Measurements from ENCODE around the gene PLAAT2. TPM values are rescaled to one million over a fixed set of nuclear protein-coding genes. Genes with fewer than 3 reads are reported as not detected.
A peak's percentile ranks its signal among the peaks of the same experiment; 100 is the strongest.
"Not testable (repeated sequence)": the region's sequence is repeated elsewhere in the genome, so short reads cannot be mapped to it uniquely, and the experiment has no call there.

The PLAAT2 gene
- total RNA-seq, 1 experiment from 2014 or later = 7.3 TPM

DNA sequence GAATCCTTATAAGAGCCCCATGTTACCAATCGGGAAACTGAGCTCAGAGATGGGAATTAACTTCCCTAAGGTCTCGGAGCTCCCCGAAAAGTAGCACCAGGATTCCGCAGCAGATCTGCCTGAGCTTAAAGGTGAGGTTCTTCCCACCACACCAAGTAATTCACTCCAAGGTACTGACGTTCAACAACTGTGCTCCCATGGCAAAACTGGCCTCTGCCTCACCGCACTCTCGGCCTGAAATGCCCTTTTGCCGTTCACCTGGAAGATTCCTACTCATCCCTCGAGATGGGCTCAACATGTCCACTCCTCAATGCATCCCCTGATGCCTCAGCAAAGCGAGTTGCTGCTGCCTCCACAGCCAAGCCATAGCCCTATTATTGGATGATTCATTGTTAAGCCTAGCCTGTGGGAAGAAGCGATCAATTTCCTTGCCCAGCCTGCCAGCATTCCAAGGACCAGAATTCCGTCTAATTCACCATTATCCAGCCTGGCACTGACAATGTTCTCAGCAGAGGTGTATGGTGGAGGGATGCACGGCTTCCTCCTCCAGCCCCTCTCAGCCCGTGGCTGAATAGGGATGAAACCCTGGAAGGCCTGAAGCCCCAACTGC lies 46.9 kb upstream of the PLAAT2 start:
- peak overlapping the region; percentile 92 for H3K27ac Mint-ChIP-seq (ENCODE audit: unreplicated experiment)
- CTCF ChIA-PET = interaction anchor here (1.3 kb wide), 1 partner anchor 13 kb away, joined by 3 read pairs; no protein-coding TSS in a partner anchor
- peak; percentile 36 for DNase-seq
- TF ChIP-seq, protein P1, sequence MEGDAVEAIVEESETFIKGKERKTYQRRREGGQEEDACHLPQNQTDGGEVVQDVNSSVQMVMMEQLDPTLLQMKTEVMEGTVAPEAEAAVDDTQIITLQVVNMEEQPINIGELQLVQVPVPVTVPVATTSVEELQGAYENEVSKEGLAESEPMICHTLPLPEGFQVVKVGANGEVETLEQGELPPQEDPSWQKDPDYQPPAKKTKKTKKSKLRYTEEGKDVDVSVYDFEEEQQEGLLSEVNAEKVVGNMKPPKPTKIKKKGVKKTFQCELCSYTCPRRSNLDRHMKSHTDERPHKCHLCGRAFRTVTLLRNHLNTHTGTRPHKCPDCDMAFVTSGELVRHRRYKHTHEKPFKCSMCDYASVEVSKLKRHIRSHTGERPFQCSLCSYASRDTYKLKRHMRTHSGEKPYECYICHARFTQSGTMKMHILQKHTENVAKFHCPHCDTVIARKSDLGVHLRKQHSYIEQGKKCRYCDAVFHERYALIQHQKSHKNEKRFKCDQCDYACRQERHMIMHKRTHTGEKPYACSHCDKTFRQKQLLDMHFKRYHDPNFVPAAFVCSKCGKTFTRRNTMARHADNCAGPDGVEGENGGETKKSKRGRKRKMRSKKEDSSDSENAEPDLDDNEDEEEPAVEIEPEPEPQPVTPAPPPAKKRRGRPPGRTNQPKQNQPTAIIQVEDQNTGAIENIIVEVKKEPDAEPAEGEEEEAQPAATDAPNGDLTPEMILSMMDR (IDR thresholded peaks at IDR 0.05; ENCODE audit: unreplicated experiment) = no peak
- H3K4me3 Mint-ChIP-seq (ENCODE audit: low read depth, unreplicated experiment) = peak overlapping the region; percentile 92
- H3K9me3 Mint-ChIP-seq (ENCODE audit: low read depth, unreplicated experiment) = no peaks in the 10 kb centered on the region
- no TSS peak for BruUV-seq (replicated peaks)
- H3K4me1 Mint-ChIP-seq (ENCODE audit: low read depth, unreplicated experiment) = peaks cover 56% of the 10 kb centered on the region
- no peaks in the 10 kb centered on the region for H3K27me3 Mint-ChIP-seq (ENCODE audit: unreplicated experiment)
- intact Hi-C loops (cut with micrococcal nuclease; ENCODE audit: unreplicated experiment) = loop anchor here (2.0 to 5.0 kb wide), 2 partner anchors 43 to 79 kb away; no protein-coding TSS in a partner anchor
- peaks cover 95% of the 10 kb centered on the region for H3K36me3 Mint-ChIP-seq (ENCODE audit: insufficient read depth, unreplicated experiment)

DNA sequence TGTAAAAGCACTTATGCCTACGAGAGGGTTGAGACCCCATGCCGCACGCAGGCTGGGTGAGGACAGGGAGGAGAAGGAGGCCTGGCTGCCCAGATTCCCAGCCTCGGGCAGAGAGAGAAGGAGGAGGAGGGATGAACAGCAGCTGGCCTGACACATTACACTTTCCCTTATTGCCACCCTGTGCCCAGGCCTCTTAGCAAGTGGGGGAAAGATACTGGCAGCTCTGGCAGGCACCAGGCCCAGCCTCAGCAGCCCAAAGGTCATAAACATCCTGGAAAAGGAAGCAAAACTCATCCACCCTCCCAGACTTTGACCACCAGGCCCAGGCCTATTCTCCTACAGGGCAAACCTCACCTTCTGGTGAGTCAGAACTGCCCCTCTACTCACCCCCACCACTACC lies 46.4 kb upstream of the PLAAT2 start:
- H3K27ac Mint-ChIP-seq (ENCODE audit: unreplicated experiment) = peak overlapping the region; percentile 92
- H3K27me3 Mint-ChIP-seq (ENCODE audit: unreplicated experiment) = no peaks in the 10 kb centered on the region
- intact Hi-C loops (cut with micrococcal nuclease; ENCODE audit: unreplicated experiment) = no loop called here
- no TSS peak for BruUV-seq (replicated peaks)
- H3K4me1 Mint-ChIP-seq (ENCODE audit: low read depth, unreplicated experiment) = peaks cover 56% of the 10 kb centered on the region
- TF ChIP-seq, protein P1 (IDR thresholded peaks at IDR 0.05; ENCODE audit: unreplicated experiment) = no peak
- CTCF ChIA-PET = interaction anchor here (1.3 kb wide), 1 partner anchor 13 kb away, joined by 3 read pairs; no protein-coding TSS in a partner anchor
- no peaks in the 10 kb centered on the region for H3K9me3 Mint-ChIP-seq (ENCODE audit: low read depth, unreplicated experiment)
- H3K4me3 Mint-ChIP-seq (ENCODE audit: low read depth, unreplicated experiment) = peak overlapping the region; percentile 92
- H3K36me3 Mint-ChIP-seq (ENCODE audit: insufficient read depth, unreplicated experiment) = peaks cover 98% of the 10 kb centered on the region
- DNase-seq = peak; percentile 49

DNA sequence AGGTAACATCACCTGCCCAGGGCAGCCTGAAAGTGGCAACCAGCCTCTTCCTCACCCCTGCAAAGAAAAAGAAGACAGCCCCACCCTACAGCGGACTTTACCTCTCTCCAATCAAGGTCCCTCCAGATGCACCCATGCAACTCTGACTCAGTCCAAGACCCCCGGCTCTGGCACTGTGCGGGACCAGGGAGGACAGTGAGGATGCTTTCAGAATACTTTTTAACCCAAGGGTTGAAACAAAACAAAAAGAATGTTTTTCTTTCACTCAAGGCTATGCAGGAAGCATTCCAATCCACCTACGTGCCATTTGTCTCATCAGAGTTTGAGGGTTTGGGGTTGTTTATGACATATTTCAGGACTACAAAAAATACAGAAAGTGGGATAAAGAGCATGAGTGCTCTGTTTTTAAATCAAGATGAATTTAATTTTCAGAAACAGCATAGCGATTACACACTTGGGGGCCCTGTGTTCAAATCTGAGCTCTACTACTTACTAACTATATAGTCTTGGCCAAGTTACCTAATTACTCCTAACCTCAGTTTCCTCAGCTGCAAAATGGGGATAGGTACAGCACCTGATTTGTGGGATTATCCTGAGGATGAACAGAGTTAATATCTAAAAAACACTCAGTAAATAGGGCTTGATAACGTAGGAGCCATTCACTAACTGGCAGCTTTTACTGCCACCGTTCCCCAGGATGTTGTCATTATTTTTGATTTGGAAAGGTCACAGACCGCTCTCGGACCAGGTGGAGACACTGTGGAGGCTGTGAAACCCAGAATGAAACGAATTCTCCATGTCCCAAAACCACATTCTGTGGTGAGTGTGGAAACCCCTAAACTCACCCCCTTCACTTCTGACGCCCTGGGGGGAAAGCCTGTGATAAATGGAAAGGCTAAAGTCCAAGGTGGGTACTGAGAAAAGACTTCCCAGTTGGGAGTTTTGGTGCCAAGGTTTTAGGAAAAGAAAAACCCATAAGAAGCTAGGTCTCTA lies 45.5 kb upstream of the PLAAT2 start:
- intact Hi-C loops (cut with micrococcal nuclease; ENCODE audit: unreplicated experiment) = no loop called here
- peaks cover 58% of the 10 kb centered on the region for H3K4me1 Mint-ChIP-seq (ENCODE audit: low read depth, unreplicated experiment)

DNA sequence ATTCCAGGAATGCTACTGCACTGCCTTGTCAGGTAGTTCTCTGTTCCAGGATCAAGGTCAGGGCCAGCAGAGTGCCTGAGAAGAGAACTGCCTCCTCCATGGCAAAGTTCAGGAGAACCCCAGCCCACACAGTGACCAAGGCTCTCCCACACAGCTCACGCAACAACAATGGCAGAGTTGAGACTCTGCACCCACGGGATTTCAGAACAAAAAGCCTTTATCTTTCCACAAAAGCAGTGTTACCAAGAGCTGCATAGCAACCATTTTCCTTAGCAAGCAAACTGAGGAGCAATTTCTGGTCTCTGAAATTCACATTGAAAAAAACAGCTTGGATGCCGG lies 40.0 kb upstream of the PLAAT2 start:
- Mint-ChIP-seq H3K4me3 (ENCODE audit: low read depth, unreplicated experiment) (peak overlapping the region; percentile 37), H3K27me3 (ENCODE audit: unreplicated experiment) (no peaks in the 10 kb centered on the region), H3K36me3 (ENCODE audit: insufficient read depth, unreplicated experiment) (peaks cover 76% of the 10 kb centered on the region), H3K9me3 (ENCODE audit: low read depth, unreplicated experiment) (peaks cover 2% of the 10 kb centered on the region), H3K27ac (ENCODE audit: unreplicated experiment) (peak overlapping the region; percentile 80), H3K4me1 (ENCODE audit: low read depth, unreplicated experiment) (peaks cover 65% of the 10 kb centered on the region)
- CTCF ChIA-PET = interaction anchor here (1.1 kb wide), 1 partner anchor 111 kb away, joined by 4 read pairs; no protein-coding TSS in a partner anchor
- no peak for DNase-seq
- no TSS peak for BruUV-seq (replicated peaks)
- TF ChIP-seq, protein P1 (IDR thresholded peaks at IDR 0.05; ENCODE audit: unreplicated experiment) = no peak
- intact Hi-C loops (cut with micrococcal nuclease; ENCODE audit: unreplicated experiment) = no loop called here

More for the DNA sequence above, 45.5 kb upstream of the PLAAT2 start:
- Mint-ChIP-seq H3K9me3 (ENCODE audit: low read depth, unreplicated experiment) (no peaks in the 10 kb centered on the region), H3K27ac (ENCODE audit: unreplicated experiment) (peak overlapping the region; percentile 92), H3K36me3 (ENCODE audit: insufficient read depth, unreplicated experiment) (peaks cover 94% of the 10 kb centered on the region), H3K27me3 (ENCODE audit: unreplicated experiment) (no peaks in the 10 kb centered on the region), H3K4me3 (ENCODE audit: low read depth, unreplicated experiment) (peak overlapping the region; percentile 92)
- CTCF ChIA-PET = interaction anchor here (1.3 kb wide), 1 partner anchor 14 kb away, joined by 3 read pairs; no protein-coding TSS in a partner anchor
- no TSS peak for BruUV-seq (replicated peaks)
- TF ChIP-seq, protein P1 (IDR thresholded peaks at IDR 0.05; ENCODE audit: unreplicated experiment) = no peak
- DNase-seq = no peak

DNA sequence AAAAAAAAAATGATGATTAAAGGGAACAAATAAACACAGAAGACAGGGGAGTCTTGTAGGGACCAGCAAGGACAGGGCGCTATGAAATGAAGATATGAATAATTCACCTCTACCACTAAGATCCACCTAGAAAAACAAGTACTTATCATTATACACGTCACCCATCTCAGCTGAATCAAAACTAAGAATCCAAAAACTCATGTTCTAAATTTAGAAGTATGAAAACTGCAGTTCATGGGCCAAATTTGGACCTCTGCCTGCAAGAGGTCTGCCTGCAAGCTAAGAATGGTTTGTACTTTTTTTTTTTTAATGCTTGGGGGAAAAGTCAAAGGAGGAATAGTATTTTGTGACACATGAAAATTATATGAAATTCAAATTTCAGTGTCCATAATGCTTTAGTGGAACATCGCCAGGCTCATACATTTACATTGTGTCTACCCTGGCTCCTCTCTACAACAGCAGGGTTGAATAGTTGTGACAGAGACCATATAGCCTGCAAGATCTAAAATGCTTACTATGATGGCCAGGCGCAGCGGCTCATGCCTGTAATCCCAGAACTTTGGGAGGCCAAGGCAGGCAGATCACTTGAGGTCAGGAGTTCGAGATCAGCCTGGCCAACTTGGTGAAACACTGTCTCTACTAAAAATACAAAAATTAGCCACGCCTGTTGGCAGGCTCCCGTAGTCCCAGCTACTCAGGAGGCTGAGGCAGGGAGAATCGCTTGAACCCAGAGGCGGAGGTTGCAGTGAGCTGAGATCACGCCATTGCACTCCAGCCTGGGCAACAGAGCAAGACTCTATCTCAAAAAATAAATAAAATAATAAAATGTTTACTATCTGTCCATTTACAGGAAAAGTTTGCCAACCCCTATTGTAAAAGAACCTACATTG lies 39.4 kb upstream of the PLAAT2 start:
- Mint-ChIP-seq H3K36me3 (ENCODE audit: insufficient read depth, unreplicated experiment) (peaks cover 78% of the 10 kb centered on the region), H3K4me3 (ENCODE audit: low read depth, unreplicated experiment) (peak overlapping the region; percentile 37), H3K4me1 (ENCODE audit: low read depth, unreplicated experiment) (peaks cover 59% of the 10 kb centered on the region), H3K27ac (ENCODE audit: unreplicated experiment) (peak overlapping the region; percentile 80)
- DNase-seq; intact Hi-C loops (cut with micrococcal nuclease; ENCODE audit: unreplicated experiment); BruUV-seq (replicated peaks); H3K27me3 Mint-ChIP-seq (ENCODE audit: unreplicated experiment); H3K9me3 Mint-ChIP-seq (ENCODE audit: low read depth, unreplicated experiment): not testable (repeated sequence)
- CTCF ChIA-PET = interaction anchor here (0.7 to 1.1 kb wide), 2 partner anchors 111 to 198 kb away, joined by 4 read pairs; no protein-coding TSS in a partner anchor
